ENCODE data around the gene YOD1.
A peak's percentile ranks its signal among the peaks of the same experiment; 100 is the strongest.

Gene YOD1

GRCh38 chr1:207026104-207026534, 24.9 kb downstream of the YOD1 start:
- DNase-seq (ENCODE audit: low read depth in 2 of 2), result no peak

GRCh38 chr1:207025146-207025880, 25.7 kb downstream of the YOD1 start:
- DNase-seq (ENCODE audit: low read depth in 2 of 2), result no peak

- peak in 1 of 2 donors; percentile 10 for DNase-seq (ENCODE audit: low read depth in 2 of 2)
Measured at GRCh38 chr1:207024202-207025145, 26.5 kb downstream of the YOD1 start.

GRCh38 chr1:207022996-207023679, 27.9 kb downstream of the YOD1 start:
- DNase-seq (ENCODE audit: low read depth in 2 of 2), result no peak

GRCh38 chr1:207021876-207022596, 29.0 kb downstream of the YOD1 start:
- no peak for DNase-seq (ENCODE audit: low read depth in 2 of 2)

- DNase-seq (ENCODE audit: low read depth in 2 of 2), result no peak
Measured at GRCh38 chr1:207021139-207021861, 29.7 kb downstream of the YOD1 start.

- DNase-seq (ENCODE audit: low read depth in 2 of 2), result no peak
Measured at GRCh38 chr1:207020709-207021107, 30.3 kb downstream of the YOD1 start.

- DNase-seq (ENCODE audit: low read depth in 2 of 2), result no peak
Measured at GRCh38 chr1:207020065-207020708, 30.8 kb downstream of the YOD1 start.

GRCh38 chr1:207019661-207020060, 31.3 kb downstream of the YOD1 start:
- DNase-seq (ENCODE audit: low read depth in 2 of 2), result no peak

GRCh38 chr1:207019161-207019560, 31.8 kb downstream of the YOD1 start:
- no peak for DNase-seq (ENCODE audit: low read depth in 2 of 2)

GRCh38 chr1:207018707-207019106, 32.3 kb downstream of the YOD1 start:
- no peak for DNase-seq (ENCODE audit: low read depth in 2 of 2)

- no peak for DNase-seq (ENCODE audit: low read depth in 2 of 2)
Measured at GRCh38 chr1:207017615-207018559, 33.1 kb downstream of the YOD1 start.

- DNase-seq (ENCODE audit: low read depth in 2 of 2), result no peak
Measured at GRCh38 chr1:207015791-207016190, 35.2 kb downstream of the YOD1 start.

GRCh38 chr1:207014728-207015127, 36.3 kb downstream of the YOD1 start:
- no peak for DNase-seq (ENCODE audit: low read depth in 2 of 2)

GRCh38 chr1:207013321-207014085, 37.5 kb downstream of the YOD1 start:
- DNase-seq (ENCODE audit: low read depth in 2 of 2), result no peak

GRCh38 chr1:207010726-207011125, 40.3 kb downstream of the YOD1 start:
- no peak for DNase-seq (ENCODE audit: low read depth in 2 of 2)

- no peak for DNase-seq (ENCODE audit: low read depth in 2 of 2)
Measured at GRCh38 chr1:207009945-207010344, 41.1 kb downstream of the YOD1 start.

GRCh38 chr1:207009182-207009850, 41.7 kb downstream of the YOD1 start:
- no peak for DNase-seq (ENCODE audit: low read depth in 2 of 2)
